K562 (cell line): ENCODE measurements around the gene DNAJC12. TPM values are rescaled to one million over a fixed set of nuclear protein-coding genes. Genes with fewer than 3 reads are reported as not detected.
A peak's percentile ranks its signal among the peaks of the same experiment; 100 is the strongest.

Source experiments
- BCL6 ChIP-seq: fragments of 250-450 bp; sonication (Bioruptor Pico); IDR thresholded peaks from 2 replicates; pipeline ENCODE4 v1.4.0; 2020
- CBX3 ChIP-seq, 2 experiments: IDR thresholded peaks; 1 replicate in 1 of 2; 2 replicates in 1 of 2; pipeline ENCODE4 v1.6.1; 2012; ENCODE audit warnings: inconsistent platforms in 2 of 2, low read length in 2 of 2, borderline replicate concordance in 1 of 2, control low read depth in 1 of 2
- CHD2 ChIP-seq: IDR thresholded peaks from 2 replicates; pipeline ENCODE4 v1.6.1; 2011; ENCODE audit warnings: low read depth, low read length
- DMBX1 ChIP-seq: fragments of 250-450 bp; sonication (Bioruptor Pico); IDR thresholded peaks from 2 replicates; pipeline ENCODE4 v1.8.0; 2022; ENCODE audit warnings: inconsistent platforms, mild to moderate bottlenecking, moderate library complexity, borderline replicate concordance
- GABPB1 ChIP-seq: sonication (generic); formaldehyde crosslinking; IDR thresholded peaks from 2 replicates; pipeline ENCODE4 v1.8.0; 2022; ENCODE audit warnings: mild to moderate bottlenecking, missing genetic modification reagents
- KDM1A ChIP-seq, 2 experiments: fragments of 450-650 bp; IDR thresholded peaks; 2 replicates each; pipeline ENCODE4 v1.6.1; 2016; ENCODE audit warnings: mild to moderate bottlenecking in 2 of 2
- MEIS2 ChIP-seq: fragments of 450-650 bp; IDR thresholded peaks from 2 replicates; pipeline ENCODE4 v1.6.1; 2014; ENCODE audit warnings: mild to moderate bottlenecking; ENCODE audit not compliant: partially characterized antibody
- MTA1 ChIP-seq: fragments of 450-650 bp; IDR thresholded peaks from 2 replicates; pipeline ENCODE4 v1.6.1; 2017; ENCODE audit warnings: borderline replicate concordance
- MTA3 ChIP-seq: fragments of 450-650 bp; formaldehyde crosslinking; IDR thresholded peaks from 2 replicates; pipeline ENCODE4 v1.6.1; 2017; ENCODE audit warnings: mild to moderate bottlenecking, borderline replicate concordance
- MYNN ChIP-seq, 2 experiments: sonication (generic); formaldehyde crosslinking in 1 of 2; IDR thresholded peaks; 2 replicates each; pipeline versions ENCODE4 v1.5.0 to v1.6.1; 2016 to 2020; ENCODE audit warnings: antibody characterized with exemption in 1 of 2, missing genetic modification reagents in 1 of 2
- NCOA2 ChIP-seq, 2 experiments: fragments of 450-650 bp; IDR thresholded peaks; 2 replicates each; pipeline ENCODE4 v1.6.1; 2018; ENCODE audit warnings: mild to moderate bottlenecking in 2 of 2, moderate library complexity in 1 of 2; ENCODE audit not compliant: partially characterized antibody in 2 of 2
- NCOA4 ChIP-seq: fragments of 450-650 bp; IDR thresholded peaks from 2 replicates; pipeline ENCODE4 v1.6.1; 2018; ENCODE audit warnings: mild to moderate bottlenecking; ENCODE audit not compliant: partially characterized antibody
- NFXL1 ChIP-seq: fragments of 450-650 bp; formaldehyde crosslinking; IDR thresholded peaks from 2 replicates; pipeline ENCODE4 v1.4.0; 2021; ENCODE audit warnings: mild to moderate bottlenecking
- RBBP5 ChIP-seq: fragments of 200-600 bp; sonication (generic); IDR thresholded peaks from 2 replicates; pipeline ENCODE4 v1.6.1; 2012; ENCODE audit warnings: borderline replicate concordance, mild to moderate bottlenecking, low read length, control low read depth, inconsistent platforms; ENCODE audit not compliant: insufficient read depth, poor library complexity, severe bottlenecking
- RBM17 ChIP-seq: fragments of 200-400 bp; formaldehyde crosslinking; IDR thresholded peaks from 2 replicates; pipeline ENCODE4 v1.6.1; 2017; ENCODE audit warnings: low read depth, mild to moderate bottlenecking, low read length, borderline replicate concordance
- RFX5 ChIP-seq: IDR thresholded peaks from 2 replicates; pipeline ENCODE4 v1.6.1; 2011; ENCODE audit warnings: low read depth, mild to moderate bottlenecking, improper control_type of control experiment, low read length
- SMAD1 ChIP-seq: fragments of 150-350 bp; IDR thresholded peaks from 2 replicates; pipeline ENCODE4 v1.6.1; 2014; ENCODE audit warnings: low read length, low read depth; ENCODE audit not compliant: partially characterized antibody
- ZNF445 ChIP-seq: fragments of 250-450 bp; sonication (Bioruptor Pico); IDR thresholded peaks from 2 replicates; pipeline ENCODE4 v1.4.0; 2020; ENCODE audit warnings: low read depth, mild to moderate bottlenecking, moderate library complexity
- polyA plus RNA-seq, 8 experiments: library from polyadenylated mRNA; depleted of rRNA in 4 of 8; stranded (reverse) in 5 of 8; unstranded in 3 of 8; fragments of >200 nt; fragmentation: Nextera tagmentation in 2 of 8; fragmentation: Illumina TruSeq in 1 of 8; extraction: Ambion mirVana in 2 of 8; extraction: Trizol in 1 of 8; gene quantifications; 2 replicates each; pipeline versions ENCODE4 v1.2.1 to v1.2.3, GENCODE V29; 2011 to 2014; ENCODE audit warnings: inconsistent platforms in 1 of 8, missing spikeins in 1 of 8
- total RNA-seq, 7 experiments: library from RNA; depleted of rRNA in 6 of 7; stranded (reverse); fragments of >200 nt in 6 of 7; fragmentation: Illumina TruSeq in 2 of 7; extraction: Trizol in 2 of 7; gene quantifications; 2 replicates each; pipeline versions ENCODE4 v1.2.1 to v1.2.3, GENCODE V29; 2011 to 2021; ENCODE audit warnings: low replicate concordance in 1 of 7
- TF ChIP-seq, protein P1 (sequence below): fragments of 250-450 bp; sonication (Bioruptor Pico); IDR thresholded peaks from 2 replicates; pipeline ENCODE4 v1.4.0; 2020; ENCODE audit warnings: mild to moderate bottlenecking, moderate library complexity, borderline replicate concordance
- TF ChIP-seq, protein P2 (sequence below), 2 experiments: IDR thresholded peaks; 2 replicates each; pipeline ENCODE4 v1.6.1; 2011; ENCODE audit warnings: borderline replicate concordance in 1 of 2, control low read depth in 1 of 2, low read depth in 1 of 2, low read length in 1 of 2, mild to moderate bottlenecking in 1 of 2, mixed read lengths in 1 of 2, moderate library complexity in 1 of 2; ENCODE audit not compliant: insufficient read depth in 1 of 2, insufficient read length in 1 of 2, poor library complexity in 1 of 2, severe bottlenecking in 1 of 2; ENCODE audit errors: extremely low read depth in 1 of 2
- TF ChIP-seq, protein P3 (sequence below): sonication (generic); formaldehyde crosslinking; IDR thresholded peaks from 2 replicates; pipeline ENCODE4 v1.8.1; 2023; ENCODE audit warnings: mild to moderate bottlenecking, missing genetic modification reagents, moderate library complexity

DNAJC12 gene
- total and polyA plus RNA-seq, 9 of the 15 experiments (the other 6 are each of a cell fraction or from before 2014, with no cell fraction given), result 7.4 to 95.9 (median 68.5) TPM

DNA sequence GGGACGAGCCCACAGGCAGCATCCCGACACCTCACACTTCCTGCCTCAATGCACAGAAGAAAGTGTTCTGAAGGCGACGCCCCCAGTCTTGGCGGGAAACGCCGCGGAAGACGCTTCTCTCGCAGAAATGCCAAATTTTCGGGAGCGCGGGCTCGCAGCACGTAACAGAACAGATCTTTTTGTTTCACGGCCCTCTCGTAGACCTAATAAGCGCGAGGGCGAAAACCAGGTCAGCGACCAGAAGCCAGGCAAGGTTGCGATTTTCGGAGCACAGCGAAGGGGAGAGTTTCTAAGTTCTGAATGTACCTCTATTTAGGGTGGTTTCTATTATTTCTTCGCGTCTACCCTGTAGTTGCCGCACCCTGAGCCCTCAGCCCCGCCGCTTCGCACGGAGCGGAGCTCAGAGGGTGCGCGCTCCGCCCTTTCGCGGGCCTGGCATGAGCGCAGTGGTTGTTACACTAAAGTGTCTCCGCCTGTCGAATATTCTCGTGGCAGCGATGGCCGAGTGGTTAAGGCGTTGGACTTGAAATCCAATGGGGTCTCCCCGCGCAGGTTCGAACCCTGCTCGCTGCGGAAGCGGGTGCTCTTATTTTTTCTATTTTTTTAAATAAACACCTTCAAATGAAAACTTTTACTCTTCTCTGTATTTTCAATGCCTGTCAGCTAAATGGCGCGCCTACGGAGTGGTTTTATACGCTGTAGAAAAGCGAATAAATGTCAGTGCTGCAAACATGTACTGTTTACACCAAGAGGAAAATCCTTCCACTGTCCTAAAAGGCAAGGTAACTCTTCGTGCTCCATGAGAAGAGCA lies 73.8 kb downstream of the DNAJC12 start (continued):
- peak; percentile 56; the same call in 1 of the 2 replicates for TF ChIP-seq MTA3
- TF ChIP-seq DMBX1, result peak; percentile 65; the same call in 1 of the 2 replicates
- peak; percentile 97 for TF ChIP-seq RBBP5
- peak; percentile 31; the same call in 1 of the 2 replicates for TF ChIP-seq BCL6 (CRISPR knock-in tag)
- TF ChIP-seq GABPB1, result peak; percentile 70
- TF ChIP-seq, protein P1, sequence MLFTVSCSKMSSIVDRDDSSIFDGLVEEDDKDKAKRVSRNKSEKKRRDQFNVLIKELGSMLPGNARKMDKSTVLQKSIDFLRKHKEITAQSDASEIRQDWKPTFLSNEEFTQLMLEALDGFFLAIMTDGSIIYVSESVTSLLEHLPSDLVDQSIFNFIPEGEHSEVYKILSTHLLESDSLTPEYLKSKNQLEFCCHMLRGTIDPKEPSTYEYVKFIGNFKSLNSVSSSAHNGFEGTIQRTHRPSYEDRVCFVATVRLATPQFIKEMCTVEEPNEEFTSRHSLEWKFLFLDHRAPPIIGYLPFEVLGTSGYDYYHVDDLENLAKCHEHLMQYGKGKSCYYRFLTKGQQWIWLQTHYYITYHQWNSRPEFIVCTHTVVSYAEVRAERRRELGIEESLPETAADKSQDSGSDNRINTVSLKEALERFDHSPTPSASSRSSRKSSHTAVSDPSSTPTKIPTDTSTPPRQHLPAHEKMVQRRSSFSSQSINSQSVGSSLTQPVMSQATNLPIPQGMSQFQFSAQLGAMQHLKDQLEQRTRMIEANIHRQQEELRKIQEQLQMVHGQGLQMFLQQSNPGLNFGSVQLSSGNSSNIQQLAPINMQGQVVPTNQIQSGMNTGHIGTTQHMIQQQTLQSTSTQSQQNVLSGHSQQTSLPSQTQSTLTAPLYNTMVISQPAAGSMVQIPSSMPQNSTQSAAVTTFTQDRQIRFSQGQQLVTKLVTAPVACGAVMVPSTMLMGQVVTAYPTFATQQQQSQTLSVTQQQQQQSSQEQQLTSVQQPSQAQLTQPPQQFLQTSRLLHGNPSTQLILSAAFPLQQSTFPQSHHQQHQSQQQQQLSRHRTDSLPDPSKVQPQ (CRISPR knock-in tag), result 0 out of 2 replicates have a peak, but pooled peaks have one; percentile 26
- no peak for TF ChIP-seq NFXL1 (CRISPR knock-in tag)
- TF ChIP-seq NCOA4, result no peak
- peak in 1 of 2 experiments; percentile 77; a peak in 1 of 3 replicates for TF ChIP-seq CBX3 (IDR thresholded peaks at IDR 0.05; ENCODE audit: borderline replicate concordance in 1 of 2, low read length in 2 of 2)
- TF ChIP-seq SMAD1, result peak; percentile 31
- no peak for TF ChIP-seq KDM1A (IDR thresholded peaks at IDR 0.05)
- TF ChIP-seq, protein P2, sequence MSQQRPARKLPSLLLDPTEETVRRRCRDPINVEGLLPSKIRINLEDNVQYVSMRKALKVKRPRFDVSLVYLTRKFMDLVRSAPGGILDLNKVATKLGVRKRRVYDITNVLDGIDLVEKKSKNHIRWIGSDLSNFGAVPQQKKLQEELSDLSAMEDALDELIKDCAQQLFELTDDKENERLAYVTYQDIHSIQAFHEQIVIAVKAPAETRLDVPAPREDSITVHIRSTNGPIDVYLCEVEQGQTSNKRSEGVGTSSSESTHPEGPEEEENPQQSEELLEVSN (IDR thresholded peaks at IDR 0.05; ENCODE audit: borderline replicate concordance in 1 of 2, extremely low read depth in 1 of 2, insufficient read depth in 1 of 2, insufficient read length in 1 of 2, low read depth in 1 of 2, low read length in 1 of 2, poor library complexity in 1 of 2, severe bottlenecking in 1 of 2), result peak; percentile 98 to 99
- peak; percentile 50; the same call in 1 of the 2 replicates for TF ChIP-seq CHD2
- TF ChIP-seq RFX5, result peak; percentile 60; the same call in 1 of the 2 replicates
- TF ChIP-seq MTA1, result peak; percentile 34; the same call in 1 of the 2 replicates
- peak; percentile 68; the same call in 1 of the 2 replicates for TF ChIP-seq MYNN (IDR thresholded peaks at IDR 0.05)
- TF ChIP-seq MYNN (CRISPR knock-in tag; IDR thresholded peaks at IDR 0.05), result no peak
- TF ChIP-seq ZNF445 (CRISPR knock-in tag), result peak; percentile 72; the same call in 1 of the 2 replicates
- no peak for TF ChIP-seq MEIS2
- peak in 1 of 2 experiments; percentile 70 for TF ChIP-seq NCOA2 (IDR thresholded peaks at IDR 0.05; ENCODE audit: partially characterized antibody in 2 of 2)
- no peak for TF ChIP-seq RBM17
- TF ChIP-seq, protein P3, sequence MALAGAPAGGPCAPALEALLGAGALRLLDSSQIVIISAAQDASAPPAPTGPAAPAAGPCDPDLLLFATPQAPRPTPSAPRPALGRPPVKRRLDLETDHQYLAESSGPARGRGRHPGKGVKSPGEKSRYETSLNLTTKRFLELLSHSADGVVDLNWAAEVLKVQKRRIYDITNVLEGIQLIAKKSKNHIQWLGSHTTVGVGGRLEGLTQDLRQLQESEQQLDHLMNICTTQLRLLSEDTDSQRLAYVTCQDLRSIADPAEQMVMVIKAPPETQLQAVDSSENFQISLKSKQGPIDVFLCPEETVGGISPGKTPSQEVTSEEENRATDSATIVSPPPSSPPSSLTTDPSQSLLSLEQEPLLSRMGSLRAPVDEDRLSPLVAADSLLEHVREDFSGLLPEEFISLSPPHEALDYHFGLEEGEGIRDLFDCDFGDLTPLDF, result peak; percentile 95
